GM19043 (cell line): ENCODE measurements around the gene CTDNEP1.

Experiments
- ATAC-seq: cut with Tn5 transposase; IDR thresholded peaks from one replicate; pipeline ENCODE4 v1.9.1; 2021; ENCODE audit warnings: low read depth; ENCODE audit not compliant: unreplicated experiment

CTDNEP1 gene

GRCh38 chr17:7216242-7217112 is 35.1 kb downstream of the CTDNEP1 start:
- no peak for ATAC-seq

- no peak for ATAC-seq
Observed at GRCh38 chr17:7215652-7216180, 35.8 kb downstream of the CTDNEP1 start.

GRCh38 chr17:7215136-7215638 is 36.3 kb downstream of the CTDNEP1 start:
- no peak for ATAC-seq

- ATAC-seq, result peak; percentile 63
Observed at GRCh38 chr17:7214300-7215135, 37.0 kb downstream of the CTDNEP1 start.

GRCh38 chr17:7213895-7214299 is 37.6 kb downstream of the CTDNEP1 start:
- ATAC-seq, result no peak

DNA sequence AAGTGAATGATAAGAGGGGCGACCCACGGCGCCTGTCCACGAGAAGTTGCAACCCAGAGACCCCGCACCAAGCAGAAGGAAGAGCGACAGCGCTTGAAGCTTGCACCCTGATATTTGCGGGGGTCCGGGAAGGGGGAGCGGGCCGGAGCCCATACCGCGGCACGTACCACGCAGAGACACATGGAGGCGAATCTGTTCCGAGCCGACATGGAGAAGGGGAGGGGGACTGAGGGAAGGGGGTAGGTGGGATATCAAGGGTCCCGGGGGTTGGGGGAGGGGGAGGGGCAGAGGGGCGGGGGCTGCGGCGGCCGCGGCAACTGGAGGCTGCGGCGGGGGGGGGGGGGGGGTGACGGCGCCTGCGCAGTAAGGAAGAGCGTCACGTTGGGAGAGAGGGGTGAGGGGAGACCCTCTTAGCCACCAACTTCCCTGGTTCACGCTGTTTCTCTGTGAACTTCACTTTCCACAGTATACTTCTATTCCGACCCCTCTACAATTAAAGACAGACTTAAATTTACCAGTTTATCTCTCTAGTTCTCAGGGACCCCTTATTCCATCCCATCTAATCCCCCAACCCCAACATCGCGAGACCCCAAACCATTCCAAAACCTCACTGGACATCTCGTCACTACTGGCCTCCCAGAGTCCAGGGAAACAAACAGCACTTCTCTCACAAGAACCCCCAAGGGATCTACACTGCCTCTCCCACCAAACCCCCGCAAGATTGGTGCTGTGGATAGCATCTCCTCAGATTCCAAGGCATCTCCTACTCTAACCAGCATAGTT is 39.9 kb downstream of the CTDNEP1 start:
- ATAC-seq, result no peak

DNA sequence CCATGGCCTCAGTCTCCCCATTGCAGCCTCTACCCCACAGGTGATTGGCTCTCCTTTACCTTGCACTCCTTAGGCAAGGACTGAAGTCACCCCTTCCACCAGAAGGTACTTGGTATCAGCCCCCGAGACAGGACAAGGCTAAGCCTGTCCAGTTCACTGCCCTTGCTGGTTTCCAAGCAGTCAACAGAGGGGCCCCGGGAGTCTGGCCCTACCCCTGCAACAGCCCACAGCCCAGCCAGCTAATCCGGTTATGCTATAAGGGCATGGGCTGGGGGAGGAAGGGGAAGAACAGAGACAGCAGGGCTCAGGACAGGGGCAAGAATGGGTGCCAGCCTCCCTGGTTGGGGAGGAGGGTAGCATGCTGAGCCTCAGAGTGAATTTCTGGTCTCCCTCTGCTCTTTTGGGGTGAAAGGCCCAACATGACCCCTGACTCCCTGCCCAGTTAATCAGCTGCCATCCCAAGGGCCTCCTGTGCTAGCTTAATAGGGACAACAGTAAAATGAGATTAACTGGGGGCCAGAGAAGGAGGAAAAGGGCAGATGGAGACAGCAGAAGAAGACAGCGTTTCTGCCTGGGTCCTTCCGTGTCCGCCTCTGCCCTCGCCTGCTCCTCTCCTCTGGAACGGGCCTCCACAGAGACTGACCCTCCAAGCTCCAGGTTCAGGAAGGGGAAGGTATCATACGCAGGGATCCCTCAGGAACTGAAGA is 42.6 kb downstream of the CTDNEP1 start:
- no peak for ATAC-seq

DNA sequence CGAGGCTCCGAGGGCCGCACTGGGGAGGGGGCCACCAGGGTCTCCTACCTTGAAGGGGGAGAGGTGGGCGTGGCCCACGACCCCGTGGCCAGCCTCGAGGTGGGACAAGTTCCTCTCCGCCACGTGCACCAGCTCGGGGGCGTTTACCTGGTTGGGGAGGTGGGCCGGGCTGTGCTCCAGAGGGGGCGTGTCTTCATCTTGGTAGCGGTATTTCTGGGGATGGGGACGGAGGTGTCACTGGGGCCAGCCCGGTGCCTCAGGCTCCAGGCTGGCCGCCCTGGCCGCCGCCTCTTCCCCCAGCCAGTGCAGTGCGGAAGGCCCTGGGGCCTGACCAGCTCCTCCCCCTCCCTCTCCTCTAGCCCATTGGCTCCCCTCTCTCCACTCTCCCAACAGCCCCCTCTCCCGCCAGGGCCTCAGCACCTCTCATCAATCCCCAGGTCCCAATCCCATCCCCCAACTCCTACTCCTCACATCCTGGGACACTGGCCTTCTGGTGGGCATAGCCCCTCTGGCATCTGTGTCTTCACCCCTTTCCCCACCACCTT is 43.4 kb downstream of the CTDNEP1 start:
- ATAC-seq, result no peak

DNA sequence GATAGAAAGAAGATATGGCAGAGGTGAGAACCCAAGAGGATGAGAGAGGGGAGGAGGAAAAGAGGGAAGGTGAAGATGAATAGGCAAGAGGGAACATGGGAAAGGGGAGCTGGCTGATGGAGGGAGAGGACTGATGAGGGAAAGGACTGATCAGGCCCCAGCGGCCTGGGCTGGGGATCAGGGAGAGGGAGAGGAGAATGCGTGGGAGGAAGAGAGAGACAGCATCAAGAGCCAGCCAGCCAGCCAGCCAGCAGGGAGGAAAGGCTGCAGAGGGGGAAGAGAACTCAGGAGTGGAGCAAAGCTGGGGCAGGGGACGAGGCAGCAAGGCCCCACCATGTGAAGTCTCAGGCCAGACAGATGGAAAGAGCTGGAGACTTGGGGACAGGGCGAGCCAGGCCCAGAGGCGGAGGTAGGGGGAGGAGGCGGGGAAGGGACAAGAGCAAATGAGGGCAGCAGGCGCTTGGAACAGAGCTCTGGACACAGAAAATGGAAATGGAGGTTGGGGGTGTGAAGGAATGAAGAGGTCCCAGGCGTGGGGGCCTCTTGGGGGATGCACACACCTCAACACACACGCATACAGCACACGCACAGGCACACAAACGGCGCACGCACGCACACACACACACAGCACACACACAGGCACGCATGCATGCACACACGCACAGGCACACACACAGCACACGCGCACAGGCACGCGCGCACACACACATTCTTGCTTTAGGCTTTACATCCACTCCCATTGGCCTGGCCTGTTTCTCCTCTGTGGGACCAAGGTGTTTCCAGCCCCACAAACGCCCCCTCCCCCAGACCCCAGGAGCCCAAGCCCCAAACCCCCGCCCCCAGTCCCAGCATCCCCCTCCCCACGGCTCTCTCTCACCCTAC is 44.2 kb downstream of the CTDNEP1 start:
- ATAC-seq, result no peak

- ATAC-seq, result no peak
Observed at GRCh38 chr17:7205561-7205960, 46.0 kb downstream of the CTDNEP1 start.

GRCh38 chr17:7204828-7205461 is 46.6 kb downstream of the CTDNEP1 start:
- peak; percentile 81 for ATAC-seq

GRCh38 chr17:7204336-7204735 is 47.2 kb downstream of the CTDNEP1 start:
- ATAC-seq, result no peak

- no peak for ATAC-seq
Observed at GRCh38 chr17:7203391-7203790, 48.1 kb downstream of the CTDNEP1 start.

- ATAC-seq, result no peak
Observed at GRCh38 chr17:7196651-7197401, 54.7 kb downstream of the CTDNEP1 start.

DNA sequence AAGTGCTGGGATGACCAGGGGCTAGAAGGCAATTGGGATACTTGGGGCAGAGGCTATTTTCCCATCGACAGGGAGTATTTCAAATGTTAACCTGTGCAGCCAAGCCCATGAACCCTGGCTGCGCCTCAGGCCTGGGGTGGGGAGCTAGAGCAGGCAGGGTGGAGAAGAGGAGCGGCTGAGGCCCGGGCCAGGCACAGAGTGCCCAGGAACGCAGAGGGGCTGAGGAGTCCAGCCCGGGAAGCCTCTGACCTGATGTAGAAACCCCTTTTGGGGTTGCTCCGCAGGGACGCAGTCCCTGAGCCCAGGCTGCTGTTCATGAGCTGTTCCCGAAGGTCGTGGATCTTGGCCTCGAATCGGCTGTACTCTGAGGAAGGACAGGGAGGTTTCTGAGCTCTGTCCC is 55.6 kb downstream of the CTDNEP1 start:
- ATAC-seq, result no peak
